Middle frontal gyrus (tissue), 1 donor: ENCODE data around the gene STX16.

Experiments used
- DNase-seq: peaks from one replicate; pipeline ENCODE4 v3.0.0-alpha.2; 2015; ENCODE audit warnings: low spot score; ENCODE audit errors: extremely low spot score

The STX16 gene

DNA sequence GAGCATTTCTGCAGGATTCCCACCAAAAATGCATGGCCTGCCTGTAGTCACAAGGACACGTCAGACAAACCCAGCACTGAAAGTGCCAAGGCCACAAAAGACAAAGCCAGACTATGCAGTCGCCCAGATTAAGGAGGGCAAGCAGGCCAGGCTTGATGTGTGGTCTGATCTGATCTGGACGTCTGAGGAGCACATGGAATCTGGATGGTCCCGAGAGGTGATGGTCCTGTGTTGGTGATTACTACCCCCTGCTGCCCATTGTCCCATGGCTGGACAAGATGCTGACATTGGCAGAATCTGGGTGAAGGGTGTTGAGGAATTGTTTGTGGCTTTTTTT lies 58.6 kb downstream of the STX16 start:
- no peak for DNase-seq

DNA sequence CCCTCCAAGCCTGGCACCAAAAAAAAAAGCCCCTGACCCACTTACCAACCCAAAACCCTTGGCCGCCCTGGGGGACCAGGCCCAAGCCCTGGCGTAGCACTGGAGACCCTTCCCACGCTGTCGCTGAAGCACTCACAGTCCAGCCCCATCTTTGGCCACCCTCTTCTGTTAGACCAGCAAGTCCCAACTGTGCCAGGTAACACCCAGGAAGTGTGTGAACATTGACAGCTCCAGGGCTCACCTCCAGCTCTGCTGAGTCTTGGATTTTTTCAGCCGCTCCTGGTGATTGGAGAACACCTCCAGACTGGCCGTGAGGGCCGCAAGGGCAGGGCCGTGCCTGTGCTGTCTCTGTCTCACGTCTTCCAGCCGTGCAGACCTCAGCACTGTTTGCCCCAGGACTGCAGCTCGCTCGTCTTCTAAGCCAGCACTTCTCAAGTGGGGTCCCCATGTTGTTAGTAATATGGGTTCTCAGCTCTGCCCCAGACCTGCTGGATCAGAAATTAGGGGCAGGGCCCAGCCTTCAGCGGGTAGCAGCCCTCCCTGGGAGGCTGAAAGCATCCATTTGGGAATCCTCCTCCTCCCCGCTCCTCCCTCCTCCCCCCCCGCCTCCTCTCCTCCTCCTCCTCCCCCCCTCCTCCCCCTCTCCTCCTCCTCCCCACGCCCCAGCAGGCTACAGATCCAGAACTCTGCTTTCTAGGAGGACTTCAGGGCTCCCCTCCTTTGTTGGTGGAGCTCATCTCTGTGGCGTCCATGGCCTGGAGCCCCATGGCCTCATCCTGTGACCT lies 59.6 kb downstream of the STX16 start:
- no peak for DNase-seq

DNA sequence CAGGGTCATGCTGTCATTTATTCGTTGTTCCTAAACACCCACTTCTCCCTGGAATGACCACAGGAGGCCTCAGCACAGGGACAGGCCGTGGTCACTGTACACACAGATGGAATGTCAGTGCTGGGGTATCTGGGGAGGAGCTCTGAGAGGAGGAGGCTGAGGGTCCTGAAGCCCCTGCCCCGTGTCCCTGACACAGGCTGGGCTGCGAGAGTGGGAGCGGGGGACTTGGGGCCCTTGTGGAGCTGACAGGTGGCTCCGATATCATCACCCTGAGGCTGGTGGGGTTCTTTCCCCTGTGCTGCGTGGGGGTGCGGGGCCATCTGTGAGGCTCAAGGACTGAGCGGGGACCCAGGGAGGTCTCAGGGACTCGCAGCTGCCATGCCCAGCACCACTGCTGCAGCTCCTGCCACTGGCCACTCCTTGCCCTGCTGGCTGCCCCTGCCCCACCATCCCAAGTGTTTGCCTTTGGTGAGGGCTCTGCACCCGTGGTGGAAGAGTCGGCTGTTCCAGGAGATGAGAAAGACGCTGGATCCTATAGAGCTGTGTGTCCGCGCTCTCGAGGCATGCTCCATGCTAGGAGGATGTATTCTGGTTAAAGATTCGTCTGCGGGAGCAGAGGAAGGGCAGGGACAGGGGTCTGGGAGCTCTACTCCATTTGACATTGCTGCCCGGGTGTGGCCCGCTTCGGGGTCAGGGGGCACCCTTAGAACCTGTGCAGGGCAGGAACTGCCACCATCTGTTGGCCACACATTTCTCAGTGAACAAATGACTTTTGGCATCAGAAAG lies 60.4 kb downstream of the STX16 start:
- no peak for DNase-seq

DNA sequence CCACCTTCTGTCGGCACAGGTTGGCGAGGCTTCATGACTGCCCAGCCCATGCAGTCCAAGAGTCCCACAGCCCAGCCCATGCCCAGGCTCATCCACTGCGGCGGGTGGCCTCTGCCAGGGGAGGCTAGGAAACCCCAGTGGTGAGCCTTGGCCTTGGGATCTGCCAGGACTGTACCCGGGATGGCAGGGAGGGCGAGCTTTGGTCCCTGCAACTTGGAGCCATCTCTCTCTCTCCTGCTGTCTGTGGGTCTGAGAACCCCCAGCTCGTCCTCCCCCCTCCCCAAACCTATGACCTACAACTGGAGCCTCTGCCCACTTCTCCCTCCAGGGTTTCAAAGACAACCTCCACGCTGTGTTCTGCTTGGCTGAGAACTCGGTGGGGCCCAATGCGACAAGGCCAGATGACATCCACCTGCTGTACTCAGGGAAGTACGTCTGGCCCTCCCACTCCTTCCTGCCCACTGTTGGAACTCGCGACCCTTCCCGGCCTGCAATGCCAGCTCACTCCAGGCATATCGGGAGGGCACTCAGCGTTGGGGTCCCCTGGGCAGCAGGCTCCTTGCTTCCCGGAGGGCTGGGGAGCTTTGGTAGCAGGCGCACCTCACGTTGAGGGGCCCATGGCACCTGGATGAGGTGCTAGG lies 61.2 kb downstream of the STX16 start:
- no peak for DNase-seq

DNA sequence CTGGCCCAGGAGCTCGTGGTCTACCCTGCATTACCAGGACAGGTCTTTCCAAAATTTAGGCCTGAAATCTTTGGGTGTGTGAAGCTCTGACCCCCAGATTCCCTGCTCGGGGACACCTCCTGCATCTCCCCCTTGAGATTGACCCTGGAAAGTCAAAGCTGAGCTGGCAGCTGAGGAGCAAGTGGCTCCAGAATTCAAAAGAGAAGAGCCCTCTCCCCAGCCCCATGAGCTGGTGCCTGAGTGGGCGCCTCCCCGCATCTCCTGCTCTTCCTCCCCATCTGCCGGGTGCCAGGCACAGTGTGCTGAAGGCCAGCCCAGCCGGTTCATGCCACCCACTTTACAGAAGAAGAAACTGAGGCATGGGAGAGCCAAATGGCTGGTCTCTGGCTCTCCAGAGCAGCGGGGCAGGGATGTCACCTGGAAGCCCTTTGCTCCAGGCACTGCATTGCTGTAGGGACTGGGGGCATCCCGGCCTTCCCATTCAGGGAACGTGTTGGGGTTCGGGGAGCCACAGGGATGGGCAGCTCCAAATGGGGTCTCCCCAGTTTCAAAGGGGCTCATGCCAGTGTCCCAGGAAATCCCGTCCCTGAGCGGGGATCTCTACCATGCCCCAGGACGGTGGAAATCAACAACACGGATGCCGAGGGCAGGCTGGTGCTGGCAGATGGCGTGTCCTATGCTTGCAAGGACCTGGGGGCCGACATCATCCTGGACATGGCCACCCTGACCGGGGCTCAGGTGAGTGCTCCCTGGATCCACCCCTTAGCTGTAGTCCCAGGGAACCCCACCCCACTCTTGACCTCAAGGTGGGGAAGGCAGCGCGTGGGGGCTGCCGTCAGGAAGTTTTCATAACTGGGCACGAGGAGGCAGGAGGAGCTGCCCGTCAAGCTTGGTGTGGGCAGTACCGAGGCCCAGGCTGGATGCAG lies 62.0 kb downstream of the STX16 start:
- DNase-seq, result no peak

DNA sequence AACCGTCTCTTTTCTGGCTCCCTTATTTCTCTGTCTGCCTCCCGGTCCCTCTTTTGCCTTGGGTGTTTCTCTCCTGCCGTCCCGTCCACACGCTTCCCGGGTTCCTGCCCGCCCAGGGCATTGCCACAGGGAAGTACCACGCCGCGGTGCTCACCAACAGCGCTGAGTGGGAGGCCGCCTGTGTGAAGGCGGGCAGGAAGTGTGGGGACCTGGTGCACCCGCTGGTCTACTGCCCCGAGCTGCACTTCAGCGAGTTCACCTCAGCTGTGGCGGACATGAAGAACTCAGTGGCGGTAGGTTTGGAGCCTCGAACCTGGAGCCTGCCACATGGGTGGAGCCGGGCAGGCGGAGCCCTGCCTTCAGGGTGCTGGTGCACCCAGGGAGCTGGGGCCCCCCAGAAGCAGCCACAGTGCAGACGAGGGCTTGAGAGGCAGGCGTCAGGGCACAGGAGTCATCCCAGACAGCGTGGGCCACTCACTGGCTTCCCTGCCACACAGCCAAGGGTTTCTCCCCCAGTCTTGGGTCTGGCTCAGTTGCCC lies 62.8 kb downstream of the STX16 start:
- no peak for DNase-seq

DNA sequence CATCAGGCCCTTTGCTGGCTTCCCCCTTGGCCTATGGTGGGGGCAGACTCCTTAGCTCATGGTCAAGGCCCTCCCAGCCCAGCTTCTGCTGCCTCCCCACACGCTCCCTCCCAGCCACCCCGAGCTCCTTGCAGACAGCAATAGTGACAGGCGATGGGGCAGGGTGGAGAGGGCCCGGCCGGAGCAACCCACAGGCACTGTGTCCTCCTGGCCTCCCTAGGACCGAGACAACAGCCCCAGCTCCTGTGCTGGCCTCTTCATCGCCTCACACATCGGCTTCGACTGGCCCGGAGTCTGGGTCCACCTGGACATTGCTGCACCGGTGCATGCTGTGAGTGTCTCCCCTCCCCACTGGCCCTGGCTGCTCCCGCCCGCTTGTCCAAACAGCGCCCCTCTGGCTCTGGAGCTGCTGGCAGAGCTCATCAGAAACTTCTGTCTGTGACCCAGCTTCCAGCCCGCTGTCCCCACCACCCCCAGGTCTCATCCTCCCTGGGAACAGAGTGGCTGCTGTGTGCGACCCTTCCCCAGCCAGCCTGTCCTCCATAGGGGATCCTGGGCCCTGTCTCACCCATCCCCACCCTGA lies 63.3 kb downstream of the STX16 start:
- no peak for DNase-seq

DNA sequence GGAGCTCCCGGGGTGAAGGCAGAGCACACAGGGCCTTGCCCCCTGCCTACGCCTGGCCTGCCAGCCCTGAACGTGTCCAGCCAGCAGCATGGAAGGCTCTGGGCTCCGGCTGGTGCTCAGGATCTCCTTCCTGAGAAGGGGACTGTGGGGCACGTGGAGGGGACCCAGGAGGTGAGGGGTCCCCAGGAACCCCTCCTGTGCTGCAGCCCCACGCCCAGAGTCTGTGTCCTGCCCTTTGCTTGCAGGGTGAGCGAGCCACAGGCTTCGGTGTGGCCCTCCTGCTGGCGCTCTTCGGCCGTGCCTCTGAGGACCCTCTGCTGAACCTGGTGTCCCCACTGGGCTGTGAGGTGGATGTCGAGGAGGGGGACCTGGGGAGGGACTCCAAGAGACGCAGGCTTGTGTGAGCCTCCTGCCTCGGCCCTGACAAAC lies 63.9 kb downstream of the STX16 start:
- DNase-seq, result no peak

DNA sequence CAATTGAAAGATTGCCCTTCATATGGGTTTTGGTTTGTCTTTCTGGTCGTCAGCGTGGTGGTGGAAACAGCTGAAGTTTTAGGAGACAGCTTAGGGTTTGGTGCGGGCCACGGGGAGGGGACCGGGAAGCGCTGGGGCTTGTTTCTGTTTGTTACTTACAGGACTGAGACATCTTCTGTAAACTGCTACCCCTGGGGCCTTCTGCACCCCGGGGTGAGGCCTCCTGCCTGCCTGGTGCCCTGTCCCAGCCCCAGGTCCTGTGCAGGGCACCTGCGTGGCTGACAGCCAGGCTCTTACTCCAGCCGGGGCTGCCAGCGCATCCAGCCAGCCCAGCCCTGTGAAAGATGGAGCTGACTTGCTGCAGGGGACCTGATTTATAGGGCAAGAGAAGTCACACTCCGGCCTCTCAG lies 64.3 kb downstream of the STX16 start:
- no peak for DNase-seq

DNA sequence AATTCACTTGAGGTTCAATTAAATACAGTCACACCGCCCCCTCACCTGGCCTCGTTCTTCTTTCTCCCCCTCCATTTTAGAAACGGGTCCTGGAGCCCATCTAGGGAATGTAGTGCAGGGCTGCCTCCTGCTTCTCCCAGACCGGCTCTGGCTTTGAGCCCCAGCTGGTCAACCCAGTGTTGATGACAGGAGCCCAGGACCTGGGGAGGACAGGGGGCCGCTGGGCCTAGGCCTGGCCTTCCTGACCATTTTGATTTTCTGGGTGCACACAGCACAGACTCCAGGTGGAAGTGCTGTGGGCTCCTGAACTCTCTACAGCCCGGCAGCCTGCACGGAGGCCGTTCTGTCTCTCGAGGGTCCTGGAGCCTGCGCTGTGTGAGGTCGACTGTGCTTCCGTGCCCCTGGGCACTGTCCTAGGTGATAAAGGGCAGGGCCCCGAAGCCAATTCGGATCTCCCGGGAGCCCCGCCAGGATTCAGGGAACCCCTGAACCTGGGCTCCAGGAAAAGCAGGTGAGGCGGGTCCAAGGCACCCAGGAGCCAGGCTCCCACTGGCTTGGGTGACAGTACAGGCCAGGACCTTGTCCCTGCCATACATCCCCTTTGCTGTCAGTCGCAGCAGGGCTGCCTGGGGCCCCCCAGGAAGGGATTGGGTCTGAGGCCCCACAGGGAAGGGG lies 64.9 kb downstream of the STX16 start:
- no peak for DNase-seq

DNA sequence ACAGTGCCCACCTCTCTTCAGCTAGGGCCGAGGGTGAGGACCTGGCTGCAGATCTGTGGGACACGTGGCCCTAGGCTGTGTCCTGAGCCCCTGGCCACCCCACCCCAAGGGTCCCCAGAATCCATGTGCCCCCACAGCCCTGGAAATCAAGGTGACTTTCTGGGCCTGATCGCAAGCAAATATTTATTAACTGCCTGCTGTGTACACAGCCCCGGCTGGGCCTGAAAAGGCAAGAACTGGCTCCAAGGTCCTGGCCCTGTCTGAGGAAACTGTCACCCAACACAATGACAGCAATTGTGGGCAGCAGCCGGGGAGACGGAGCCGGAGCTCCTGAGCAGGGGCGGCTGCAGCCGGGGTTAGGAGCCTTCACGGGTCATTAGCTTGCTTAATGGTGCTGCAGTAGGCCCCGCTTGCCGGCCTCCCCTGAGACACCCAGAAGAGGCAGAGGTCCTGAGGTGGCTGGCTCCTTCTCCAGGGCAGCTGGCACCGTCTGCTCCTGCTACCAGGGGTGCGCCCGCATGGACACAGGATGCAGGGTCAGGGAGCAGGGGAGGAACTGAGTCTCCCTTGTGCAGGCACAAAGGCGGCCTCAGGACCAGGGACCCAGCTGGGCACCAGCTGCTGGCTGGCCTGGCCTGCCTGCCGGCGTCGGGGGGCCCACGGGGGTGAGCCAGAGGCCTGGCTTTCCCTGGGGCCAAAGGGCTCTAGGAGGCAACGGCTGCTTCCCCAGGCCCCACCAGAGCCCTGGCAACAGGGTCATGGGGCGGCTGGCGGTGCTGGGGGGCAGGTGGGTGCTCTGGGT lies 65.6 kb downstream of the STX16 start:
- no peak for DNase-seq

DNA sequence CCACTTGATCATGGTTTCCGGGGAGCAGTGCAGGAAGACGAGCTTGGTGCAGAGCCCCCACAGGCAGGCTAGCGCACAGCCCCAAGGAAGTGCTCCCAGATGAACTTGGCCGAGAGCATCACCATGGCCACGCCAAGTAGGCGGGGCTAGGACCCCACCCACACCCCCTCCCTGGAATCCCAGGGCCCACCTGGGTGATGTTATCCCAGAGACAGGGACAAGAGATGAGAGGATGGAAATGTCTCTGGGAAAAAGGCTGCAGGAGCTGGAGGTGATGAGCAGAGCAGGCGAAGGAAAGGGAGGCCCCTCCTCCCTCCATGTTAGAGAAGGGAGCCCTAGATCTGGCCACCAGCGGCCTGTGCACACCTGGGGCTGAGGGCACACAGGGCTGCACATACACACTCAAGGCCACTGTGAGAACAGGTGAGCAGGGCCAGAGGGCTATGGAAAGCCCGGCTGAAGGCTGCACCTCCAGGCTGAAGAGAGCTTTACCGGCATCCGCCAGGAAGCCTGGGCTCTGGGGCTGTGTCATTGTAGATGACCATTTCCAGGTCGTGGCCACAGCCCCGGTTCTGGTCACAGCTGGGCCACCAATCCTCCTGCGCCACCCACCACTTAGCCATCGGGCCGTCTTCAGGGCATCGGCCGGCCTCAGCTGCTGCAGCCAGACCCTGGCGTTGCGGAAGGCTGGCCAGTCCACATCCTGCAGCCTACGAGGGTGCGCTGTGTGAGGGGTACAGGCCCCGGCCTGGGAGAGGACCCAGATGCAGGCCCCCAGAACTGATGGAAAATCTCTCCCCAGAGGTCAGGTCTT lies 66.4 kb downstream of the STX16 start:
- no peak for DNase-seq

DNA sequence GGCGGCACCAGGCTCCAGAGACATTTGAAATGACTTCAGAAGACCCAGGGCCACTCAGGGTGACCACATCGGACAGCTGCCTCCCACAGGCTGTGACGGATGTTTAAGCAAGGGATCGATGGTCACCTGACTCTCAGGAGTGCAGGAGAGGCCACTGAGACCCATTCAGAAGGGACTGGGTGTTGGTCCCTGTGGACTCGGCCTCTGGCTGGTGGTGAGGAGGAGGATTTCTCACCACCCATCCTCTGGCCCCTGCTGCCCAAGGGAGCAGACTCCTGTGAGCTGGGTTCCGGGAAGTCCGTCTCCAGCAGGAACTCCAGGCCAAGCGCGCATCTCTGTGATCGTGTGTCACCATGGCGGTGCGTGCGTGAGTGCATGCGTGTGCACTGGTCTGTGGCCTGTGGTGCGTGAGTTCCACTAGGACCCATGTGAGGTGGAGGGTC lies 67.1 kb downstream of the STX16 start:
- DNase-seq, result no peak

DNA sequence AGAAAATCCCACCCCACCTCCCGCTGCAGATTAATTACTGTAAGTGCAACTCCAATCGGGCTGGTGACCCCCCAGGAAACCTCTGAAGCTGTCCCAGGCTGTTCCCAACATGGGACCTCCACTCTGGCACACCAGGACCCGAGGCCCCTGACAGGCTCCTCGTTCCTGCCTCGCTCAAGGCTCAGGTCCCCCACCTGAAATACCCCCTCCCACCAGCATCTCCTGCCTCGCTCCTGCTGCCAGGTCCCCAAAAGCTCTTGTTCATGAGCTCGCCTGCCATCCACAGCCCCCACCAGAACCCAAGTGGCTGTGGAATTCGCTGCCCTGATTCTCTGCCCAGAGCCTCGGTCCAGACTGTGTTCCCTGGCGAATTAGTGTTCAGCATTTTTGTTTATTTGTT lies 67.6 kb downstream of the STX16 start:
- no peak for DNase-seq

DNA sequence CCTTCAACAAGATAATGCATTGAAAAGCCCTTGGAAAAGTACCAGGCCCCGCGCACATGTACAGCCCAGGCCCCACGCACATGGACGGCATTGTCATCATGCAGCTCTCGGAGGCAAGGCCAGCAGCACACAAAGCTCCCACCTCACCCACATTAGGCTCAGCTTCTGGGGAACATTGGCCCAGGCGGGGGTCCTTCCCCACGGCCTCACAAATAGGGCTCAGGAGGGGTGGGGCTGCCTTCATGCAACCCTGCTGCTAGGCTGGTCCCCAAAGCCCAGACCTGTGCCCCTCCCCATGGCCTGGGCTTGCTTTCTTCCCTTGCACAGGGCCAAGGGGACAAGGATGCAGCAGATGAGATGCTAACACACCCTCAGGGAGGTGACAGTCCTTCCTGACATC lies 68.2 kb downstream of the STX16 start:
- DNase-seq, result no peak

DNA sequence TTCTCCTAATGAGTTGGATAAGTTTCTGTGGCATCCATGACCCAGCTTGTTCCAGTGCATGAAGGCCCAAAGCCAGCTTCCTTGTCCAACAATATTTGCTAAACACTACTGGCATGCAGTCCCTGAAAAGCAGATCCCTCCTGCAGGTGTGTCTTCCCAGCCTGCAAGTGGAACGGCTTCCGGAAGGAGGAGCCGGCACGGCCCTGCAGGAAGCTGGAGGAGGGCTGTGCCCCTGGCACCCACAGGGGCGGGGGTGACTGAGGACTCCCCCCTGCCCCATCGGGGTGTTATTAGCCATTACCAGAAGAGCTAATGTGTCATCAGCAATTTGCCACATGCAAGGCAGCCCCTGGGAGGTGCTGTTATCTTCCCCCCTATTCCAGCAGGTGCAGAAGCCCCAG lies 68.9 kb downstream of the STX16 start:
- no peak for DNase-seq

DNA sequence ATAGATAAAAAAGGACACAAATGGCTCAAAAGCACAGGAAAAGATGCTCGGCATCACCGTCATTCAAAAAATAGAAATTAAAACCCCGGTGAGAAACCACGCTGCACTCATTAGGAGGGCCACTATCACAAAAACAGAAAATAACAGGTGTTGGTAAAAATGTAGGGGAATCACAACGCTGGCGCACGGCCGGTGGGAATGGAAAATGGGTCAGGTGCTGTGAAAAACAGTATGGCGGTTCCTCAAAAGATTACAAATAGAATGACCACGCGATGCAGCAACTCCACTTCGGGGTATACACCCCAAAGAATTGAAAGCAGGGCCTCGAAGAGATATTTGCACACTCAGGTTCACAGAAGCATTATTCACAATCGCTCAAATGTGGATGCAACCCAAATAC lies 69.8 kb downstream of the STX16 start:
- no peak for DNase-seq
